Activated CD4-positive, CD25-positive, alpha-beta regulatory T cell (primary cell): ENCODE data around the gene RBP4.

ENCODE experiments used
- DNase-seq, 4 experiments: peaks; one replicate each; lab custom pipeline; 2025; lab: John Stamatoyannopoulos, UW

Gene RBP4

GRCh38 chr10:93601146-93601773 is at the start of gene RBP4:
RBP4 (minus strand) TSS chr10:93601235; CDS start chr10:93601028, 207 bp downstream.
- no peak for DNase-seq

DNA sequence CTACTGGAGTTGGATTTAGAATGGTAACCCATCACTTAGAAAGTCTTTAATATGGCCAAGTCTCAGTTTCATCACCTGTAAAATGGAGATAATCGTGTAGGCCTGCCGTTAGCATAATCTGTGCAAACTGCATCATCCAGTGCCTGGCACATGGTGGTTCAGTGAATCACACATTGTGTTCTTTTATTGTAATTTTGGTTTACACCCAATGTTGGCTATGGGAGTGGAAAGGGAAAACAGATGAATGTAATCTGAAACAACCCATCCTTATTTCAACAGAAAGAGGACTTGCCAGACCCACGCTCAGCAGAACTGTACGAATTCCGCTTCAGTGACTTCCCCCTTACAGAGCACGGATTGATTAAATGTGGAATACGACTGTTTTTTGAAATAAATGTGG is 38.8 kb upstream of the RBP4 start:
- no peak for DNase-seq

DNA sequence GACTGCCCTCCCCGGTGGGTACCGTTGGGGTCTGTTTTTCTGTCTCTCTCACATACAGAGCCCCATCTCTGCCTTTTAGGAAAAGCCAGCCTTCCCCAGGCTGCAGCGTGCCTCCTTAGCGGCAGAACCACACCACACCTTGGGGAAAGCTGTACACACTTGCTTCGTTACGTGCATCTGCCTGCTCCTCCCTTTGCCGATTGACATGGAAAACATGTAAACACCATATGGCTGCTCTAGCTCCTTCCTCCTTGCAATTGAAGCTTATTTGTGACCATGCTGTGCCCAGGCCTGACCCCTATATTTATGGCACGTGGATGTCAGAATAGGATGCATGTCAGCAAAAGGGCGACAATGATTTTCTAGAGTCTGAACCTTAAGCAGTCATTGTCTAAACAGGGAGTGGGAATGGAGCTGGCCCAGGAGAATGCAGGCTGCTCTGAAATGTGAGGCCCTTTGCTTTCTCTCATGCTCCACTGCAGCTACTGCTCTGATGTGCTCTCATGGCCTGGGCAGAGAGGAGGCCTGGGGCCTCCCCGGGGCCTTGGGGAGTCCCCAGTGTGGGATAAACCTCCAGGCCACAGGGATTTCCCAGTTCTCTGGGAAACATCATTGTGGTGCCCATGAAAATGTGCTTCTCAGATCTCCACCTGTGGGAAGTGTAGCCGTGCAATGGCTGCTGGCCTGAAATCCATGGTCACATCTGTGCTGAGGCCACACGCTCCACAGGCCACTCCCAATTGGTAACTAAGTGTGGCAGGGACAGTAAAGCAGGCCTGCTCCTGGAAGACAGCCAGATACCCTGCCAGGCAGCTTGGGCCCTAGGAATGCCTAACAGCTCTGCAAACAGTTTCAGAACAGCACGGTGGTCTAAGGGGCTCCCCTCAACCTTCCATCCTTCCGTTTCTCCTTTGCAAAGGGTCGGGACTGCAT is 29.9 kb upstream of the RBP4 start:
- no peak for DNase-seq

GRCh38 chr10:93629647-93630305 is 28.7 kb upstream of the RBP4 start:
- no peak for DNase-seq

- DNase-seq: no peak
These were observed 27.8 kb upstream of the RBP4 start for GRCh38 chr10:93628858-93629257.

DNA sequence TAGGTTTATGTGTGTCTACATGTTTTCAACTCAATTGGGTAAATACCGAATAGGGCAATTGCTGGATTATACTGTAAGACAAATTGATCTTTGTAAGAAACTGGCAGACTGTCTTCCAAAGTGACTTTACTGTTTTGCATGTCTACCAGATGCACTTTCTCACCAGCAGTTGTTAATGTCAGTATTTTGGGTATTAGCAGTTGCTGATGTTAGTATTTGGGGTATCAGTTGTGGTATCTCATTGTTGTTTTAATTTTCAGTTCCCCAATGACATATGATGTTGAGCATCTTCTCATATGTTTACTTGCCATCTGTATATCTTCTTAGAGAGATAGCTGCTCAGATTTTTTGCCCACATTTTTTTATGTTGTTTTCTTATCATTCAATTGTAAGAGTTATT is 21.9 kb upstream of the RBP4 start:
- DNase-seq: no peak

GRCh38 chr10:93620925-93621324 is 19.9 kb upstream of the RBP4 start:
- no peak for DNase-seq

- DNase-seq: no peak
These were observed 14.7 kb upstream of the RBP4 start for GRCh38 chr10:93615576-93616235.

GRCh38 chr10:93614101-93614825 is 13.2 kb upstream of the RBP4 start:
- DNase-seq: no peak

GRCh38 chr10:93613126-93613525 is 12.1 kb upstream of the RBP4 start:
- DNase-seq: no peak

GRCh38 chr10:93612311-93612710 is 11.3 kb upstream of the RBP4 start, which contains the start of gene PDE6C:
PDE6C (plus strand) TSS chr10:93612537; CDS start chr10:93612726, 189 bp downstream.
- DNase-seq: no peak

GRCh38 chr10:93608421-93608820 is 7.4 kb upstream of the RBP4 start:
- DNase-seq: no peak

- DNase-seq: no peak
These were observed 3.1 kb upstream of the RBP4 start for GRCh38 chr10:93604146-93604545.

- no peak for DNase-seq
These were observed 2.0 kb upstream of the RBP4 start for GRCh38 chr10:93603023-93603422.

GRCh38 chr10:93601774-93602162 is 733 bp upstream of the RBP4 start:
- DNase-seq: no peak

- DNase-seq: no peak
These were observed 439 bp downstream of the RBP4 start for GRCh38 chr10:93600446-93601145.

DNA sequence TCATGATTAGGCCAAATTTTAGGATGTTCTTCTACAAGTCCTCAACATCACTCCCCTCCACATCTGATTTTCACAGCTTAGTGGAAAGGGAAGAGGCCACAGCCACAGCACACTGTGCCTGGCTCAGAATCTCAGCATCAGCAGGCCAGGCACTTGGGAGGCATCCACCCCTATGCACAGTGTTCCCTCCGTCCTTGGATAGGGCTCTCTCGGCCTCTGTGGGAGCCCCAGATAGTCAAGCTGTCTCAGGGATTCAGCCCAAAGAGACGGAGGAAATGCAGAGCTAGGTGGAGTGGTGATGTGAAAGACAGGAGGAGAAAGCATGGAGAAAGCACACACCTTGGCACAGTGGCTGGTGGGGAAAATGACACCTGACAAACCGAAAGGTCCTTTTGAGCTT is 1.3 kb downstream of the RBP4 start:
- DNase-seq: no peak

DNA sequence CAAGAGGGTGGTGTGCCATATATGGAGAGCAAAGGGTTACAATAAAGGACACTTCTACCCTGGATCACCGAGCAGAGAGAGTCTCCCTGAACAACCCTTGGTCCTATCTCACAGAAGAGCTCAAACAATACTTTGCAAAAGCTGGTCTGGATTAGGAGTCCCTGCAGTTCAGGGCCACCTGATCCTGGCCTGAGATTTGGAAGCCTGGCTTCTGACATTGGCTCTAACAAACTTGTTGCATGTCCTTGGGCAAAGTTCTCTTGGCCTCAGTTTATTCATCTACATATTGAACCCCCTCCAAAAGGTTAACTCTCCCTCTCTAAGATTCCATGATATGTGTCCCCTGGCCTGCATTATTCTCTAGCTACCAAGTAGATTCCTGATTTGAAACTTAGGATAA is 1.7 kb downstream of the RBP4 start:
- no peak for DNase-seq

DNA sequence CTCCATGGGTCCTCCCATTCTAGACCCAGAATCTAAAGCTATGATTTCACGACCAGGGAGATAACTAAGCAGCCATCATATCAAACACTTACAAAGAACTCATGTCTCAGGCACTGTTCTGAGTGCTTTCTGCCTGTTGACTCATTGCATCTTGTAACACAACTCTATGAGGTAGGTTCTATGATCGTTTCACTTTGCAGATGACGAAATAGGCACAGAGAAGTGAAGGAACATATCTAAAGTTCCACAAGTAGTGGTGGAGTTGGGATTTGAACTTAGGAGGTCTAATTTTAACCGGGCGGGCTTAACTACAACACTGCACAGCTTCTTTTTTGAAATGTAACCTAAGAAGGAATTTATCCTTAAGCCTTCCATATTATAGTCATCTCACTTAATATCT is 2.9 kb downstream of the RBP4 start:
- DNase-seq: no peak

GRCh38 chr10:93597075-93597599 is 3.9 kb downstream of the RBP4 start:
- DNase-seq: no peak

- no peak for DNase-seq
These were observed 4.5 kb downstream of the RBP4 start for GRCh38 chr10:93596539-93596938.
